GM10847 (cell line): ENCODE results near the gene CHKB.

ENCODE experiments used
- POLR2A ChIP-seq: IDR thresholded peaks from 2 replicates; pipeline ENCODE4 v1.6.1; 2011; ENCODE audit not compliant: insufficient read length; ENCODE audit errors: extremely low read depth

The CHKB gene

GRCh38 chr22:50584106-50585096, 1.8 kb upstream of the CHKB start:
- TF ChIP-seq POLR2A, result no peak

GRCh38 chr22:50583294-50583861, 729 bp upstream of the CHKB start:
- TF ChIP-seq POLR2A, result no peak

- TF ChIP-seq POLR2A, result no peak
Observed at GRCh38 chr22:50581950-50582492, 628 bp downstream of the CHKB start.

DNA sequence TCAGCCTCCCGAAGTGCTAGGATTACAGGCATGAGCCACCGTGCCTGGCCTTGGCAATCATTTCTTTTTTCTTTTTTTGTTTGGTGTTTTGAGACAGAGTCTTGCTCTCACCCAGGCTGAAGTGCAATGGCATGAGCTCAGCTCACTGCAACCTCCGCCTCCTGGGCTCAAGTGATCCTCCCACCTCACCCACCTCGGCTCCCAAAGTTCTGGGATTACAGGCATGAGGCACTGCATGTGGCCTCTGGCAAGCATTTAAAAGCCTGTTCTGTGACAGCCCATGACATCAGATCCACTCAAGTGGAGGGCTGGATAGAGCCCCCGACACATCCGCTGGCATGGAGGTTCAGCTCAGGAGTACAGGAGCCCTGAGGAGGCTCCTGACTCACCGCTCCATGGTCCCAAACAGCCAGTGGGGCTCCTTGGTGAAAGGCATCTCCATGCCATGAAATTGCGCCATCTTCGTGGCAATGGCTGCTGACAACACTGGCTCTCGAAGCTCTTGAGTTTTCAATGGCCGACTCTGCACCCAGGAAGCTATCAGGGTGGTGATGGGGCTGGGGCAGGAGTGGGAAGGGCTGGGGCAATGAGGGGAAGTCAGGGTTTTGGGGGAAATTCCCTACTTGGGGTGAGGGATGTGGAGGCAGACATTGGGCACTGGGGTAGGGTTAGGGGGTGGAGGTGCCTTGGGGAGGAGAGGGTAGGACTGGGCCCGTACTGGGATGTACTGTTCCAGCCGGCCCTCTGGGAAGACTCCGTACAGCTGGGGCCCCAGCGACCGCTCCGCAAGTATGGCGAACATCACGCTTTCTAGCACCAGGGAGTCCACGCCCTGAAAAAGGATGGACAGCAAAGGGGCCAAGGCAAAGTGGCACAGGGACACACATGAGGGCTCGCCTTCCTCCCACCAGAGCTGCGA, 1.4 kb downstream of the CHKB start:
- no peak for TF ChIP-seq POLR2A

GRCh38 chr22:50579752-50580151, 2.9 kb downstream of the CHKB start:
- no peak for TF ChIP-seq POLR2A

- no peak for TF ChIP-seq POLR2A
Observed at GRCh38 chr22:50578776-50579310, 3.8 kb downstream of the CHKB start.

- TF ChIP-seq POLR2A, result no peak
Observed at GRCh38 chr22:50577987-50578775, 4.5 kb downstream of the CHKB start, which contains the start of gene CPT1B. CPT1B (minus strand) TSS chr22:50578427; CDS start chr22:50577915, 512 bp downstream.

- no peak for TF ChIP-seq POLR2A
Observed at GRCh38 chr22:50577697-50577986, 5.0 kb downstream of the CHKB start.

DNA sequence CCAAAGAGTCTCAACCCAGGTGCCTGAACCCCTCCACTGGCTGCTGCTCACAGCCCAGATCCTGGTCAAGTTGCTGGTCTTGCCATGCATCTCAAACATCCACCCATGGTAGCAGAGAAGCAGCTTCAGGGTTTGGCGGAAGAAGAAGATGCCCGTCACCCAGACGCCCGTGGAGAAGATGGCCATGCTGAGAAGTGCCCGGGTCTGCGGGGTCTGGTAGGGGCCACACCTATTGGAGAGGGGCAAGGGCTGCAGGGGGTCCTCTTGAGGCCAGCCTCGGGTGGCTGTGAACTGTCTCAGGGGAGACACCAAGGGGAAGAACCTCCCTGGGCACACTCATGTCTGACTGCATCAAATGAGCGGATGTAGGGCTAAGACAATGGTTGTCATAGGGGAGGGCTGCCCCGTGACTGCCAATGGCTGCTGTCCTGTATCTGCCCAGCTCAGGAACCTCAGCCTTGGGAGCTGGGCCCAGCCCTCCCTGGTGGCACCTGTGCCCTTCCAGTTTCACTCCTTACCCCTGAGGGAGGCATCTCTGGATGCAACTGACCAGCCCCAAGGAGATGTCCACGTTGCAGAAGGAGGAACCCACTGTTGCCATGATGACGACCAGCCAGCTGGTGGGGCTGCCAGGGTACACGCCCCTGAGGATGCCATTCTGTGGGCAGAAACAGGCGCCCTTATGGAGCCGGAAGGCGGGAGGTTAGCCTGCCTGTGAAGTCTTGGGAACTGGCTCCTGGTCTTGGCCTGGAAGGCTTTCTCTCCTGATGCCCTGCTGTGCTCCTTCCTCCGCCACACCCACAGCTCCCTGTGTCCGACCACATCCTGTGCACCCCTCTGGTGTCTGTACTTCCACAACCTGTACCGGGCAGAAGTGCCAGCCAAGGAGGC, 5.6 kb downstream of the CHKB start:
- TF ChIP-seq POLR2A, result no peak

- no peak for TF ChIP-seq POLR2A
Observed at GRCh38 chr22:50576070-50576469, 6.6 kb downstream of the CHKB start.

GRCh38 chr22:50575426-50575941, 7.2 kb downstream of the CHKB start:
- TF ChIP-seq POLR2A, result no peak

- TF ChIP-seq POLR2A, result no peak
Observed at GRCh38 chr22:50574383-50574755, 8.3 kb downstream of the CHKB start.
